Measurements from ENCODE around the gene SDHD. TPM values are rescaled to one million over a fixed set of nuclear protein-coding genes. Genes with fewer than 3 reads are reported as not detected.

The SDHD gene
- total and polyA plus RNA-seq, 10 of the 15 experiments (the other 5 are each of a cell fraction or from before 2014, with no cell fraction given): 114 to 775 (median 187) TPM

DNA sequence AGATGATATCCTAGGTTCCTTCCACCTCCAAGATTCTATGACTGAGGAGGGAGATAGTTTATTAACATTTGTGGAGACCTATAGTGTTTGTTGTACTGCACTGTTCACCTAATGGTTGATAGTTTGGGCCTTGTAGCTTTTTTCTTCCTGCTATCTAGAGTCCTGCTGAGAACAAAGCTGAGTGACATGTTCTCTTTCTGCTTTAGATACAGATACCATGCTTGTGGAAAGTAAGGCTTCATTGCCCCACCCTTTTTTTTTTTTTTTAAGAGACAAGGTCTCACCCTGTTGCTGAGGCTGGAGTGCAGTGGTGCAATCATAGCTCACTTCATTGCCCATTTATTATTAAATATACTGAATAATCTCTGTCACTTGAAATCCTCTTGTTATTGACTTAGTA lies 49.1 kb upstream of the SDHD start:
- TF ChIP-seq, protein P1, sequence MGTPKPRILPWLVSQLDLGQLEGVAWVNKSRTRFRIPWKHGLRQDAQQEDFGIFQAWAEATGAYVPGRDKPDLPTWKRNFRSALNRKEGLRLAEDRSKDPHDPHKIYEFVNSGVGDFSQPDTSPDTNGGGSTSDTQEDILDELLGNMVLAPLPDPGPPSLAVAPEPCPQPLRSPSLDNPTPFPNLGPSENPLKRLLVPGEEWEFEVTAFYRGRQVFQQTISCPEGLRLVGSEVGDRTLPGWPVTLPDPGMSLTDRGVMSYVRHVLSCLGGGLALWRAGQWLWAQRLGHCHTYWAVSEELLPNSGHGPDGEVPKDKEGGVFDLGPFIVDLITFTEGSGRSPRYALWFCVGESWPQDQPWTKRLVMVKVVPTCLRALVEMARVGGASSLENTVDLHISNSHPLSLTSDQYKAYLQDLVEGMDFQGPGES (IDR thresholded peaks at IDR 0.05): no peak
- TF ChIP-seq FOXM1 (IDR thresholded peaks at IDR 0.05; ENCODE audit: low read depth, low read length) (no peak), CEBPB (IDR thresholded peaks at IDR 0.05; ENCODE audit: borderline replicate concordance in 1 of 2, low read depth in 2 of 2, low read length in 2 of 2) (no peak)
- in situ Hi-C loops (cut with MboI) (no loop called here), intact Hi-C loops (cut with micrococcal nuclease; ENCODE audit: unreplicated experiment) (no loop called here)
- ChIA-PET POLR2A (no interaction called here), RAD21 (ENCODE audit: unreplicated experiment) (no interaction called here), CTCF (interaction anchor here (0.6 kb wide), 1 partner anchor 18 kb away, joined by 3 read pairs; no protein-coding TSS in a partner anchor), SMC1A (ENCODE audit: uncharacterized antibody, unreplicated experiment) (interaction anchor here (1.5 kb wide), 1 partner anchor 21 kb away, joined by 5 read pairs; no protein-coding TSS in a partner anchor)
- no peaks in the 10 kb centered on the region for H3K4me1 ChIP-seq (ENCODE audit: control insufficient read depth, insufficient read depth, low read length)
- H3K9me3 ChIP-seq (replicated peaks; ENCODE audit: control insufficient read depth, insufficient read depth, low read length): no peaks in the 10 kb centered on the region
- H4K20me1 ChIP-seq (ENCODE audit: control insufficient read depth, insufficient read depth): no peaks in the 10 kb centered on the region
- no peak overlapping the region for H3K4me2 ChIP-seq (ENCODE audit: control insufficient read depth, insufficient read depth)
- ATAC-seq (no peak), DNase-seq (ENCODE audit: low read depth, low spot score) (no peak), FAIRE-seq (peak; percentile 13)
- H3K79me2 ChIP-seq (ENCODE audit: control insufficient read depth, insufficient read depth, low read length): no peaks in the 10 kb centered on the region
- H3K4me3 ChIP-seq: no peak overlapping the region
- no peak overlapping the region for H3K9ac ChIP-seq (ENCODE audit: control insufficient read depth, insufficient read depth, low read length)
- no TSS peak for BruUV-seq (replicated peaks)
- no peak overlapping the region for H3K27ac ChIP-seq (ENCODE audit: control insufficient read depth, insufficient read depth)
- H2AFZ ChIP-seq (ENCODE audit: control insufficient read depth, low read depth, low read length): no peak overlapping the region
- peaks cover 2 to 16% of the 10 kb centered on the region in 2 experiments for H3K36me3 ChIP-seq (ENCODE audit: control insufficient read depth in 2 of 2, insufficient read depth in 2 of 2, low read length in 1 of 2)
- no peaks in the 10 kb centered on the region for H3K27me3 ChIP-seq (replicated peaks in 1 of 2; ENCODE audit: control insufficient read depth in 2 of 2, insufficient read depth in 2 of 2, low read length in 1 of 2)

DNA sequence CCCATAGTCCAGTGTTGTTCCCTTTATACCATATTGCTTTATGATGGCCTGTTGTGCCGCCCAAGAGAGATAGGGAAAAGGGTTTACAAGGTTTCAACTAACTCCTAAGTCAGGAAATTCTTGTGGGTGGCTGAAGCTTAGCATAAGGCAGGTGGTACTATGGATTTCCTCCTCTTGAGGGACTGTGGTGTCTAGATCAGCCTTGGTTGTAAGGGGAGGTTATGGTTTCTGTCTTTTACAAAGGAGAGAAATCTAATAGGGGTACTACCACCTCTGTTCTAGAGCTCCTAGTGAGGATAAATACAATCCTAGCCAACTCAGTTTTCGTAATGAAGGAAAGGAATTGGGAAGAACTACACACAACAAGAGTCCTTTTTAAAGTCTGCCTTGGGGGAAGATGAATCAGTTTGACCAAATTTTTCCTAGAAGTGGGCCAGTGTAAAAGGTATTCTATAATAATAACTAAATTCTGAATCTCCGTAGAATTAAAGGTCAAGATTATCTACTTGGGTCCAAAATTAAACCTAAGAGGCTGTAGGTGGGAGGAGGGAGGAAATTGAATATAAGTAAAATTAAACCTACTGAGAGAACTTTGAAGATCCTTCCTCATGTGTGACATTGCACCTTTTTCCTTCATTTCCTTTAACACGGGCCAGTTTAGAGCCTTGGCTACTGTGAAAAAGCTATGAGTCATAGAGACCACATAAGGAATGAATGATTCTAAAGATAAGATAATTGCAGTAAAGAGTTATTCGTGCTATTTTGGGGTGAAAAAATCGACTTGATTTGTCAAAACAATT lies 44.3 kb upstream of the SDHD start:
- Histone ChIP-seq H3K36me3 (ENCODE audit: control insufficient read depth in 2 of 2, insufficient read depth in 2 of 2, low read length in 1 of 2) (peaks cover 0 to 18% of the 10 kb centered on the region in 2 experiments; a peak in 3 of 4 replicates), H3K79me2 (ENCODE audit: control insufficient read depth, insufficient read depth, low read length) (no peaks in the 10 kb centered on the region), H3K4me2 (ENCODE audit: control insufficient read depth, insufficient read depth) (no peak overlapping the region), H3K27me3 (replicated peaks in 1 of 2; ENCODE audit: control insufficient read depth in 2 of 2, insufficient read depth in 2 of 2, low read length in 1 of 2) (no peaks in the 10 kb centered on the region), H3K9ac (ENCODE audit: control insufficient read depth, insufficient read depth, low read length) (no peak overlapping the region), H3K4me3 (no peak overlapping the region), H4K20me1 (ENCODE audit: control insufficient read depth, insufficient read depth) (no peaks in the 10 kb centered on the region), H3K4me1 (ENCODE audit: control insufficient read depth, insufficient read depth, low read length) (no peaks in the 10 kb centered on the region), H3K9me3 (replicated peaks; ENCODE audit: control insufficient read depth, insufficient read depth, low read length) (no peaks in the 10 kb centered on the region), H3K27ac (ENCODE audit: control insufficient read depth, insufficient read depth) (no peak overlapping the region), H2AFZ (ENCODE audit: control insufficient read depth, low read depth, low read length) (no peak overlapping the region)
- in situ Hi-C loops (cut with MboI) (no loop called here), intact Hi-C loops (cut with micrococcal nuclease; ENCODE audit: unreplicated experiment) (no loop called here)
- BruUV-seq (replicated peaks): TSS peak; percentile 14
- FAIRE-seq (no peak), DNase-seq (ENCODE audit: low read depth, low spot score) (no peak), ATAC-seq (no peak)
- ChIA-PET SMC1A (ENCODE audit: uncharacterized antibody, unreplicated experiment) (interaction anchor here (0.7 to 1.5 kb wide), 3 partner anchors 9 to 27 kb away, joined by 3 to 4 read pairs (median 4); no protein-coding TSS in a partner anchor), POLR2A (no interaction called here), CTCF (interaction anchor here (0.9 to 1.3 kb wide), 3 partner anchors 26 to 238 kb away, joined by 3 to 4 read pairs (median 3); no protein-coding TSS in a partner anchor), RAD21 (ENCODE audit: unreplicated experiment) (no interaction called here)
- 58% methylated on average over 6 of the region's 6 CpGs for WGBS (ENCODE audit: insufficient coverage, insufficient replicate concordance, low lambda C conversion rate, missing lambda C conversion rate)
- TF ChIP-seq PAX5 (IDR thresholded peaks at IDR 0.05; ENCODE audit: borderline replicate concordance, low read depth, low read length) (no peak), BRCA1 (IDR thresholded peaks at IDR 0.05; ENCODE audit: low read depth, low read length) (no peak), POU2F2 (IDR thresholded peaks at IDR 0.05; ENCODE audit: borderline replicate concordance, low read depth, low read length) (no peak), JUNB (IDR thresholded peaks at IDR 0.05) (no peak)
